ENCODE results near the gene SYT6. TPM values are rescaled to one million over a fixed set of nuclear protein-coding genes. Genes with fewer than 3 reads are reported as not detected.

SYT6 gene
- total and polyA plus RNA-seq, 7 donors: 0.32 to 1.9 (median 0.46) TPM; not detected in 3

GRCh38 chr1:114114185-114115094 is 39.2 kb downstream of the SYT6 start:
- DNase-seq: no peak
- Histone ChIP-seq H3K4me1 (no peaks in the 10 kb centered on the region), H3K4me3 (no peak overlapping the region), H3K36me3 (no peaks in the 10 kb centered on the region), H3K27me3 (no peaks in the 10 kb centered on the region), H3K9me3 (no peaks in the 10 kb centered on the region), H3K27ac (no peak overlapping the region)
- no peak for TF ChIP-seq CTCF (IDR thresholded peaks at IDR 0.05)
- intact Hi-C loops (cut with DNase I): no loop called here
- 71 to 77% methylated on average over 8 of the region's 8 CpGs for whole genome bisulfite sequencing, 2 donors

- no peak for TF ChIP-seq EP300 (IDR thresholded peaks at IDR 0.05)
- TF ChIP-seq POLR2AphosphoS5 (IDR thresholded peaks at IDR 0.05): no peak
- no peak for TF ChIP-seq POLR2A (IDR thresholded peaks at IDR 0.05)
- TF ChIP-seq CTCF (IDR thresholded peaks at IDR 0.05): no peak
- H3K36me3 ChIP-seq: no peaks in the 10 kb centered on the region
- H3K9me3 ChIP-seq: no peaks in the 10 kb centered on the region
- H3K4me1 ChIP-seq: no peaks in the 10 kb centered on the region
- no peaks in the 10 kb centered on the region for H3K27me3 ChIP-seq
- 56 to 74% methylated on average over 10 of the region's 10 CpGs for WGBS, 2 donors
- intact Hi-C loops (cut with DNase I): no loop called here
- DNase-seq: no peak
- H3K4me3 ChIP-seq: no peak overlapping the region
- no peak overlapping the region for H3K27ac ChIP-seq
Measured at GRCh38 chr1:114113411-114114184, 40.1 kb downstream of the SYT6 start.

GRCh38 chr1:114112775-114113174 is 40.9 kb downstream of the SYT6 start:
- TF ChIP-seq CTCF (IDR thresholded peaks at IDR 0.05) (no peak), POLR2AphosphoS5 (IDR thresholded peaks at IDR 0.05) (no peak), EP300 (IDR thresholded peaks at IDR 0.05) (no peak), POLR2A (IDR thresholded peaks at IDR 0.05) (no peak)
- intact Hi-C loops (cut with DNase I): no loop called here
- no peak for DNase-seq
- no peaks in the 10 kb centered on the region for H3K4me1 ChIP-seq
- H3K4me3 ChIP-seq: no peak overlapping the region
- no peaks in the 10 kb centered on the region for H3K27me3 ChIP-seq
- H3K9me3 ChIP-seq: no peaks in the 10 kb centered on the region
- no peak overlapping the region for H3K27ac ChIP-seq
- WGBS, 2 donors: 64 to 75% methylated on average over 4 of the region's 4 CpGs
- no peaks in the 10 kb centered on the region for H3K36me3 ChIP-seq

GRCh38 chr1:114111731-114112641 is 41.7 kb downstream of the SYT6 start:
- no peak for DNase-seq
- Histone ChIP-seq H3K4me1 (no peaks in the 10 kb centered on the region), H3K27me3 (no peaks in the 10 kb centered on the region), H3K27ac (no peak overlapping the region), H3K4me3 (no peak overlapping the region), H3K9me3 (no peaks in the 10 kb centered on the region), H3K36me3 (no peaks in the 10 kb centered on the region)
- intact Hi-C loops (cut with DNase I): no loop called here
- WGBS, 2 donors: 83% methylated on average over 23 of the region's 23 CpGs
- no peak for TF ChIP-seq POLR2AphosphoS5 (IDR thresholded peaks at IDR 0.05)
- no peak for TF ChIP-seq POLR2A (IDR thresholded peaks at IDR 0.05)
